HEK293T (cell line): Measurements from ENCODE around the gene HOXD3.

ENCODE experiments used
- CTCF ChIA-PET: fragments of 350-600 bp; formaldehyde crosslinking; extraction: SDS; loops from one replicate; lab custom pipeline; 2021; ENCODE audit warnings: antibody characterized with exemption, inconsistent platforms; lab: Yijun Ruan, JAX
- POLR2A ChIA-PET: fragments of 350-600 bp; formaldehyde crosslinking; extraction: SDS; loops from one replicate; lab custom pipeline; 2020; ENCODE audit warnings: antibody characterized with exemption, inconsistent platforms; lab: Yijun Ruan, JAX
- DNase-seq: peaks from one replicate; pipeline ENCODE4 v3.0.0; 2012; ENCODE audit warnings: mixed read lengths; ENCODE audit errors: extremely low spot score
- ARNT ChIP-seq: fragments of 450-650 bp; IDR thresholded peaks from 2 replicates; pipeline ENCODE4 v1.6.1; 2017; ENCODE audit warnings: mild to moderate bottlenecking
- BHLHE40 ChIP-seq: fragments of 450-650 bp; IDR thresholded peaks from 2 replicates; pipeline ENCODE4 v1.6.1; 2016; ENCODE audit warnings: mild to moderate bottlenecking, moderate library complexity, borderline replicate concordance
- CTBP1 ChIP-seq: fragments of 450-650 bp; IDR thresholded peaks from 2 replicates; pipeline ENCODE4 v1.6.1; 2016; ENCODE audit warnings: borderline replicate concordance
- ELF4 ChIP-seq: fragments of 450-650 bp; IDR thresholded peaks from 2 replicates; pipeline ENCODE4 v1.6.1; 2017; ENCODE audit warnings: antibody characterized with exemption
- FOXA1 ChIP-seq: fragments of 450-650 bp; IDR thresholded peaks from 2 replicates; pipeline ENCODE4 v1.6.1; 2016; ENCODE audit warnings: mild to moderate bottlenecking
- FOXK2 ChIP-seq: fragments of 450-650 bp; IDR thresholded peaks from 2 replicates; pipeline ENCODE4 v1.6.1; 2016; ENCODE audit warnings: mild to moderate bottlenecking
- FOXM1 ChIP-seq: fragments of 450-650 bp; IDR thresholded peaks from 2 replicates; pipeline ENCODE4 v1.6.1; 2017; ENCODE audit warnings: mild to moderate bottlenecking, borderline replicate concordance
- HDGF ChIP-seq: fragments of 450-650 bp; IDR thresholded peaks from 2 replicates; pipeline ENCODE4 v1.6.1; 2017; ENCODE audit warnings: antibody characterized with exemption, borderline replicate concordance
- L3MBTL2 ChIP-seq: fragments of 450-650 bp; conservative IDR thresholded peaks from 2 replicates; pipeline ENCODE4 v1.6.1; 2016; ENCODE audit warnings: mild to moderate bottlenecking
- LEF1 ChIP-seq: fragments of 450-650 bp; IDR thresholded peaks from 2 replicates; pipeline ENCODE4 v1.6.1; 2017; ENCODE audit warnings: mild to moderate bottlenecking, borderline replicate concordance
- NFRKB ChIP-seq: fragments of 450-650 bp; IDR thresholded peaks from 2 replicates; pipeline ENCODE4 v1.6.1; 2016; ENCODE audit warnings: mild to moderate bottlenecking, moderate library complexity
- SP1 ChIP-seq: fragments of 450-650 bp; IDR thresholded peaks from 2 replicates; pipeline ENCODE4 v1.6.1; 2017
- SUZ12 ChIP-seq: fragments of 450-650 bp; IDR thresholded peaks from 2 replicates; pipeline ENCODE4 v1.6.1; 2016; ENCODE audit warnings: mild to moderate bottlenecking
- TARDBP ChIP-seq: fragments of 450-650 bp; IDR thresholded peaks from 2 replicates; pipeline ENCODE4 v1.6.1; 2016
- ZNF384 ChIP-seq: fragments of 450-650 bp; IDR thresholded peaks from 2 replicates; pipeline ENCODE4 v1.6.1; 2016
- TF ChIP-seq, protein P1 (sequence below): fragments of 450-650 bp; IDR thresholded peaks from 2 replicates; pipeline ENCODE4 v1.6.1; 2016

HOXD3 gene

DNA sequence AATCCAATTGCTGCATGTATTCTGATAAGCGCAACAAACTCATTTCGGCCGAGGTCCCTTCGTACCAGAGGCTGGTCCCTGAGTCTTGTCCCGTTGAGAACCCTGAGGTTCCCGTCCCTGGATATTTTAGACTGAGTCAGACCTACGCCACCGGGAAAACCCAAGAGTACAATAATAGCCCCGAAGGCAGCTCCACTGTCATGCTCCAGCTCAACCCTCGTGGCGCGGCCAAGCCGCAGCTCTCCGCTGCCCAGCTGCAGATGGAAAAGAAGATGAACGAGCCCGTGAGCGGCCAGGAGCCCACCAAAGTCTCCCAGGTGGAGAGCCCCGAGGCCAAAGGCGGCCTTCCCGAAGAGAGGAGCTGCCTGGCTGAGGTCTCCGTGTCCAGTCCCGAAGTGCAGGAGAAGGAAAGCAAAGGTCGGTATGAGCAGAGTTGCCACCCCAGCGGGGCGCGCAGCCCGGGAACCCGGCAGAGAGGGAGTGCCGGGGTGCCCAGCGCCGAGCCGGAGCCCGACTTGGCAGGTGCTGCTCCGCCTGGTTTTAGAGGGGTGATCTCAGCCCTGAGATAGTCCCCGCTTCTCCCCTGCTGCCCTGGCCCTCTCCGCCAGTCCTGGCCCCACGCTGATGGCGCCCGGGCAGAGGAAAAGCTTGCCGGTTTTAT, 39.8 kb upstream of the HOXD3 start:
- TF ChIP-seq ZNF384 = no peak
- no peak for TF ChIP-seq ARNT
- TF ChIP-seq HDGF = no peak
- TF ChIP-seq LEF1 = no peak
- no peak for TF ChIP-seq FOXM1
- no peak for TF ChIP-seq SUZ12
- TF ChIP-seq SP1 = no peak
- TF ChIP-seq, protein P1, sequence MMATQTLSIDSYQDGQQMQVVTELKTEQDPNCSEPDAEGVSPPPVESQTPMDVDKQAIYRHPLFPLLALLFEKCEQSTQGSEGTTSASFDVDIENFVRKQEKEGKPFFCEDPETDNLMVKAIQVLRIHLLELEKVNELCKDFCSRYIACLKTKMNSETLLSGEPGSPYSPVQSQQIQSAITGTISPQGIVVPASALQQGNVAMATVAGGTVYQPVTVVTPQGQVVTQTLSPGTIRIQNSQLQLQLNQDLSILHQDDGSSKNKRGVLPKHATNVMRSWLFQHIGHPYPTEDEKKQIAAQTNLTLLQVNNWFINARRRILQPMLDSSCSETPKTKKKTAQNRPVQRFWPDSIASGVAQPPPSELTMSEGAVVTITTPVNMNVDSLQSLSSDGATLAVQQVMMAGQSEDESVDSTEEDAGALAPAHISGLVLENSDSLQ = no peak
- no peak for TF ChIP-seq L3MBTL2
- TF ChIP-seq FOXA1 = no peak
- no peak for TF ChIP-seq CTBP1
- no peak for TF ChIP-seq BHLHE40
- TF ChIP-seq ELF4 = no peak
- no peak for TF ChIP-seq FOXK2
- no peak for TF ChIP-seq TARDBP
- no peak for TF ChIP-seq NFRKB
- no peak for DNase-seq
- ChIA-PET CTCF (interaction anchor here (1.0 kb wide), 1 partner anchor 10 kb away, joined by 3 read pairs; no protein-coding TSS in a partner anchor), POLR2A (no interaction called here)

DNA sequence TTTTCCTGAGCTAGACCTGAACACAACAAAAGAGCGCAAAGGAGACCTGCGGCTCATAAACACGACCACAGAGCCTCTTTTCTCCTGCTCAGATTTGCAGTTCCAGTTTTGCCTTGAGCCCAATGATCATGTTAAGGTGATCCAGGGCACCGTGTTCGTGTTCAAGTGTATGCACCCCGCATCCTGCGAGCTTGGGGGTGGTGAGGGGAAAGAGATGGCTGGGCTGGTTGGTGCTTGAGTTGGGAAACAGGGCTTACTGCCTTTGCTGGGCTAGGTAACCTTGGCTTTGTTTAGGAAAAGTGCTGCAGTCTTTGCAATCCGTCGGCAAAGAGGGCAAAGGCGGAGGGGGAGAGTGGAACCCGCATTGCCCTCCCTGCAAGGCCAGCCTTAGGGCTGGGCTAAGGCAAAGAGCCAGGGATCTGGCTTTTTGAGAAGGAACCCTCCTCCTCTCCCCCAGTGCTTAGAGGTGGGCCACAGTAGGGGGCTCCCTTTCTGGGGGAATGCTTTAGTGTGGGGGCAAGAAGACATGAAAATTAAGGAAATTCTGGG, 39.2 kb upstream of the HOXD3 start:
- no peak for DNase-seq
- ChIA-PET CTCF (interaction anchor here (1.0 kb wide), 1 partner anchor 9 kb away, joined by 3 read pairs; no protein-coding TSS in a partner anchor), POLR2A (no interaction called here)

DNA sequence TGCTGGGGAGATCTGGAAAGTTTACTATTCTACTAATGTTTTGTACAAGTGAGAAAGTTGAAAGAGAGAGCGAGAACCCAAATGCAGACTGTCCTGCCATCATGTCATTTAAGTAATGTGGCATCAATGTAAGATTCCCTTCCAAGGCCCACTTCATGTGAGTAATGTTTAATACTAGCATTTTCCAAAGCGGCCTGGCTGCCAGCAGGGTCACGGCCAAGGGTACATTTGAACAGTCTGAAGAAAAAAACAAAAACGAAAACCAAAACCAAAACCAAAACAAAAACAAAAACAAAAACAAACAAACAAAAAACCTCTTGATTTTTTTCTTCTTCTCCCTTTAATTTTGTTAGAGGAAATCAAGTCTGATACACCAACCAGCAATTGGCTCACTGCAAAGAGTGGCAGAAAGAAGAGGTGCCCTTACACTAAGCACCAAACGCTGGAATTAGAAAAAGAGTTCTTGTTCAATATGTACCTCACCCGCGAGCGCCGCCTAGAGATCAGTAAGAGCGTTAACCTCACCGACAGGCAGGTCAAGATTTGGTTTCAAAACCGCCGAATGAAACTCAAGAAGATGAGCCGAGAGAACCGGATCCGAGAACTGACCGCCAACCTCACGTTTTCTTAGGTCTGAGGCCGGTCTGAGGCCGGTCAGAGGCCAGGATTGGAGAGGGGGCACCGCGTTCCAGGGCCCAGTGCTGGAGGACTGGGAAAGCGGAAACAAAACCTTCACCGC, 38.3 kb upstream of the HOXD3 start:
- TF ChIP-seq FOXA1 = no peak
- no peak for TF ChIP-seq LEF1
- TF ChIP-seq FOXK2 = no peak
- TF ChIP-seq L3MBTL2 = no peak
- TF ChIP-seq ZNF384 = no peak
- no peak for TF ChIP-seq FOXM1
- TF ChIP-seq CTBP1 = no peak
- TF ChIP-seq BHLHE40 = no peak
- ChIA-PET CTCF (no interaction called here), POLR2A (no interaction called here)
- DNase-seq = no peak

More for the DNA sequence above, 39.2 kb upstream of the HOXD3 start:
- TF ChIP-seq FOXK2 (no peak), BHLHE40 (no peak), ARNT (no peak), ELF4 (no peak), LEF1 (no peak), ZNF384 (no peak), NFRKB (no peak), CTBP1 (no peak), FOXM1 (no peak), SUZ12 (no peak), HDGF (no peak), L3MBTL2 (no peak)
- TF ChIP-seq, protein P1 = no peak

DNA sequence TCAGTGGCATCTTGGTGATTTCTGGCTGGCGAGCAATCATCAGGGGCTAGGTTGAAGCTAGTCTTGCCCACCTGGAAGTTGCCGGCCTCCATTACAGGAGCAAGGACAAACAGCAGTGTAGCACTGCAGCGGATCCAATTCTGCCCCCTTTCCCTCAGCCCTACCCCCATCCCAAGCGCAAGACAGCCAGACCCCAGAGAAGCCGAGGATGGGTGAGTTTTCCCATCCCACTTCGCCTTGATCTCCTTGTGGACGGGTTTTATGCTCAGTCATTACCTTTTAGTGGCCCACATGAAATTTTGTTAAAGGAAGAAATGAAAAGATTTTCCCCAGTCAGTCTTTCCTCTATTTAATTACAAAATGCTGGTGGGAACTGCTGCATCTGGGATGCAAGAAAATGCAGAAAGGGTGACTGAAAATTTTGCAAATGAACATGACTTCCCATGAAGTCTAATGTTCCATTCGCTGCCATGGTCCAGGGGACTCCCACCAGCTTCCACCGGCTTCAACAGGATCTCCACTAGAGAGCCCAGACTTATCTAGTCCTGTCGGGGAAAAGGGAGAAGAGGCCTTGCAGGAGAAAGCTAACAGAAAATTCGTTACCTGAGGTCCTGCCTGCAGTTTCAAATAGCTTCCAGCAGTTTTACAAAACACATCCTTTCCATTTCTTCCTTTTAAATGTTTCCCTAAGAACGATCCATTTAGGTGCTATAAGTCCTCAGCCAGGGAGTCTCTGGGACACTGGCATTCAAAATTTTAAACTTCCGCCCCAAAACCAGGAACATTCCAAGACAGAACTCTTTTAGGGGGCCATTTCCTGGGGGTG, 36.5 kb upstream of the HOXD3 start:
- ChIA-PET CTCF (no interaction called here), POLR2A (interaction anchor here (0.5 to 1.5 kb wide), 4 partner anchors 11 to 1144 kb away, joined by 3 to 5 read pairs (median 3); partner anchors contain the start of gene NFE2L2)
- DNase-seq = no peak

DNA sequence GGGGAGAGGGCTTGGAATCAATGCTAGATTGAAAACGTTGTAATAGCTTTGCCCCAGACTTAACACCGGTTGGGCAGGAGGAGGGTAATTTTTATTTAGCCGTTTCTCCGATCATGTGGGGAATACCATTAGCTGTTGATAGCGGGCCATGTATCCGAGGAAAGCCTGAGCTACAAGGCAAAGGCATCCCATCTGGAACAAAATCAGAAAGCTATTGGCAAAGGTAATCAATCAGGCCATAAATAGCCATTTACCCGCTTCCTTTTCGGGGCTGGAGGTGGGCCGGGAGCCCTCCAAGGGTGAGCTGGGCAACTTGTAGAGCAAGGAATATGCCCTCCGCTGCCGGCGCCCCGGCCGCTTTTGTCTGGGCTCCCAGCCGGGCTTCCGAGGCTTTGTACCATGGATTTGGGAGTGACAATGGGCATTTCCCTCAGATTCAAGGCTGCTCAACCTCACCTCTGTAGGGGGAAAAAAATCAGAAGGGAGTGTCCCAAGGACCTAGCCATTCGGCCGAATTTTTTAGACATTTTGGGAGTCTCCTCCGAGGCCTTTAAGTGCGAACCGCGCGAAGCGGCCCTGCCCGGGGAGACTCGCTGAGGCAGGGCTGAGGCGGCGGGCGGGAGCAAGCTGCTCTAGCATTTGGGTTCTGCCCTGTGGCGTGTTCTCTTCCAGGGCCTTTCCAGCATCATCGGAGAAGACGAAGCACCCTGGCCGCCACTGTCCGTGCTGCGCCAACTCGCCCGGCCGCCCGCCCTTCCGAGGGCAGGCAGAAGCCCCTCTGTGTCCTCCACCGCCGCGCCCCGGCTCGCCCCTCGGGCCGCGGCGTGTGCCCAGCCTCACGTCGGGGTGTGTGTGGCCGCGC, 35.7 kb upstream of the HOXD3 start:
- CTCF ChIA-PET = no interaction called here
- no peak for DNase-seq
- TF ChIP-seq FOXM1 (no peak), ZNF384 (no peak), SUZ12 (no peak), BHLHE40 (no peak), ARNT (no peak), LEF1 (no peak), SP1 (no peak)
- TF ChIP-seq, protein P1 = no peak
- POLR2A ChIA-PET = interaction anchor here (1.5 kb wide), 1 partner anchor 16 kb away, joined by 5 read pairs; no protein-coding TSS in a partner anchor

More for the DNA sequence above, 36.5 kb upstream of the HOXD3 start:
- TF ChIP-seq LEF1 (no peak), FOXK2 (no peak), ARNT (no peak), NFRKB (no peak), SUZ12 (no peak), HDGF (no peak), FOXM1 (no peak), FOXA1 (no peak), ELF4 (no peak), ZNF384 (no peak), TARDBP (no peak), CTBP1 (no peak), SP1 (no peak)
